ENCODE measurements around the gene ZNF234.
A peak's percentile ranks its signal among the peaks of the same experiment; 100 is the strongest.

Gene ZNF234

GRCh38 chr19:44141191-44142058, at the start of gene ZNF234:
TSS of gene ZNF234 (plus strand) at chr19:44141554. CDS start at chr19:44144633, 3,079 bp downstream.
- H4K20me1 ChIP-seq (ENCODE audit: insufficient read depth, low read length) = no peaks in the 10 kb centered on the region
- H3K9ac ChIP-seq (ENCODE audit: low read length) = no peak within 1 kb of the TSS
- TF ChIP-seq EZH2 (IDR thresholded peaks at IDR 0.05; ENCODE audit: borderline replicate concordance, low read length) (no peak), CTCF (IDR thresholded peaks at IDR 0.05; ENCODE audit: low read length) (no peak)
- no peaks in the 10 kb centered on the region for H3K36me3 ChIP-seq (ENCODE audit: insufficient read depth, low read length)
- H2AFZ ChIP-seq (ENCODE audit: low read length) = no peak within 1 kb of the TSS
- H3K27ac ChIP-seq (ENCODE audit: low read depth, low read length, poor library complexity, severe bottlenecking) = no peak within 1 kb of the TSS
- H3K9me3 ChIP-seq (ENCODE audit: low read length) = no peaks in the 10 kb centered on the region
- H3K27me3 ChIP-seq (ENCODE audit: insufficient read depth, low read length) = no peaks in the 10 kb centered on the region
- no peak within 1 kb of the TSS for H3K4me3 ChIP-seq (ENCODE audit: low read depth, low read length, poor library complexity, severe bottlenecking)
- no peaks in the 10 kb centered on the region for H3K9me2 ChIP-seq (ENCODE audit: low read depth, low read length)
- H3F3A ChIP-seq (ENCODE audit: insufficient read depth, low read length) = no peaks in the 10 kb centered on the region
- no peaks in the 10 kb centered on the region for H3K79me2 ChIP-seq (ENCODE audit: insufficient read depth, low read length)
- no peak within 1 kb of the TSS for H3K4me2 ChIP-seq (ENCODE audit: low read length)
- H3K4me1 ChIP-seq (ENCODE audit: insufficient read depth, low read length, severe bottlenecking) = no peaks in the 10 kb centered on the region

GRCh38 chr19:44092108-44092507, 49.2 kb upstream of the ZNF234 start:
- H3K9me2 ChIP-seq (ENCODE audit: low read depth, low read length) = no peaks in the 10 kb centered on the region
- H3F3A ChIP-seq (ENCODE audit: insufficient read depth, low read length) = no peaks in the 10 kb centered on the region
- H3K79me2 ChIP-seq (ENCODE audit: insufficient read depth, low read length) = 0 out of 2 replicates have a peak, but pooled peaks cover 5% of the 10 kb centered on the region
- 0 out of 2 replicates have a peak, but pooled peaks cover 3% of the 10 kb centered on the region for H3K9me3 ChIP-seq (ENCODE audit: low read length)
- no peak for TF ChIP-seq EZH2 (IDR thresholded peaks at IDR 0.05; ENCODE audit: borderline replicate concordance, low read length)
- no peak for TF ChIP-seq CTCF (IDR thresholded peaks at IDR 0.05; ENCODE audit: low read length)
- no peaks in the 10 kb centered on the region for H4K20me1 ChIP-seq (ENCODE audit: insufficient read depth, low read length)
- H3K4me1 ChIP-seq (ENCODE audit: insufficient read depth, low read length, severe bottlenecking) = peaks cover 13% of the 10 kb centered on the region
- H2AFZ ChIP-seq (ENCODE audit: low read length) = no peak overlapping the region
- no peaks in the 10 kb centered on the region for H3K27me3 ChIP-seq (ENCODE audit: insufficient read depth, low read length)
- H3K36me3 ChIP-seq (ENCODE audit: insufficient read depth, low read length) = peaks cover 10% of the 10 kb centered on the region
- no peak overlapping the region for H3K4me3 ChIP-seq (ENCODE audit: low read depth, low read length, poor library complexity, severe bottlenecking)
- no peak overlapping the region for H3K4me2 ChIP-seq (ENCODE audit: low read length)
- H3K9ac ChIP-seq (ENCODE audit: low read length) = no peak overlapping the region
- H3K27ac ChIP-seq (ENCODE audit: low read depth, low read length, poor library complexity, severe bottlenecking) = no peak overlapping the region

GRCh38 chr19:44093931-44094765, 47.2 kb upstream of the ZNF234 start, which contains the start of gene ZNF224:
TSS of gene ZNF224 (plus strand) at chr19:44094361. CDS start at chr19:44097874, 3,513 bp downstream.
- H3K9me3 ChIP-seq (ENCODE audit: low read length) = 0 out of 2 replicates have a peak, but pooled peaks cover 7% of the 10 kb centered on the region
- peak within 1 kb of the TSS; percentile 73 for H3K9ac ChIP-seq (ENCODE audit: low read length)
- H3K27ac ChIP-seq (ENCODE audit: low read depth, low read length, poor library complexity, severe bottlenecking) = peak within 1 kb of the TSS; percentile 17
- H3K4me2 ChIP-seq (ENCODE audit: low read length) = peak within 1 kb of the TSS; percentile 93
- H3K9me2 ChIP-seq (ENCODE audit: low read depth, low read length) = no peaks in the 10 kb centered on the region
- no peaks in the 10 kb centered on the region for H3F3A ChIP-seq (ENCODE audit: insufficient read depth, low read length)
- H3K36me3 ChIP-seq (ENCODE audit: insufficient read depth, low read length) = peaks cover 31% of the 10 kb centered on the region
- no peaks in the 10 kb centered on the region for H4K20me1 ChIP-seq (ENCODE audit: insufficient read depth, low read length)
- no peak for TF ChIP-seq CTCF (IDR thresholded peaks at IDR 0.05; ENCODE audit: low read length)
- no peak for TF ChIP-seq EZH2 (IDR thresholded peaks at IDR 0.05; ENCODE audit: borderline replicate concordance, low read length)
- H3K4me3 ChIP-seq (ENCODE audit: low read depth, low read length, poor library complexity, severe bottlenecking) = peak within 1 kb of the TSS; percentile 76
- H2AFZ ChIP-seq (ENCODE audit: low read length) = peak within 1 kb of the TSS; percentile 99
- no peaks in the 10 kb centered on the region for H3K27me3 ChIP-seq (ENCODE audit: insufficient read depth, low read length)
- peaks cover 13% of the 10 kb centered on the region for H3K4me1 ChIP-seq (ENCODE audit: insufficient read depth, low read length, severe bottlenecking)
- H3K79me2 ChIP-seq (ENCODE audit: insufficient read depth, low read length) = 0 out of 2 replicates have a peak, but pooled peaks cover 5% of the 10 kb centered on the region
